HUES48 (cell line): ENCODE measurements around the gene SNX9.
"Not testable (repeated sequence)": the region's sequence is repeated elsewhere in the genome, so short reads cannot be mapped to it uniquely, and the experiment has no call there.

Experiments used
- H3K27ac ChIP-seq: one replicate; pipeline ENCODE4 v1.7.0; 2013; ENCODE audit warnings: low read depth, low read length, inconsistent platforms
- H3K27me3 ChIP-seq: 2 replicates; pipeline ENCODE4 v1.6.1; 2013; ENCODE audit warnings: mild to moderate bottlenecking, low read length; ENCODE audit not compliant: control insufficient read depth, insufficient read depth
- H3K36me3 ChIP-seq: 2 replicates; pipeline ENCODE4 v1.6.1; 2013; ENCODE audit warnings: low read length; ENCODE audit not compliant: control insufficient read depth, insufficient read depth
- H3K4me1 ChIP-seq: 2 replicates; pipeline ENCODE4 v1.6.1; 2013; ENCODE audit warnings: mild to moderate bottlenecking, low read length; ENCODE audit not compliant: control insufficient read depth, insufficient read depth
- H3K4me3 ChIP-seq: 2 replicates; pipeline ENCODE4 v1.5.1; 2013; ENCODE audit warnings: mild to moderate bottlenecking, low read depth, low read length
- H3K9ac ChIP-seq: 2 replicates; pipeline ENCODE4 v1.6.1; 2013; ENCODE audit warnings: mild to moderate bottlenecking, low read depth, low read length, moderate library complexity
- H3K9me3 ChIP-seq: 2 replicates; pipeline ENCODE4 v1.6.1; 2013; ENCODE audit warnings: low read length; ENCODE audit not compliant: control insufficient read depth, insufficient read depth

The SNX9 gene

DNA sequence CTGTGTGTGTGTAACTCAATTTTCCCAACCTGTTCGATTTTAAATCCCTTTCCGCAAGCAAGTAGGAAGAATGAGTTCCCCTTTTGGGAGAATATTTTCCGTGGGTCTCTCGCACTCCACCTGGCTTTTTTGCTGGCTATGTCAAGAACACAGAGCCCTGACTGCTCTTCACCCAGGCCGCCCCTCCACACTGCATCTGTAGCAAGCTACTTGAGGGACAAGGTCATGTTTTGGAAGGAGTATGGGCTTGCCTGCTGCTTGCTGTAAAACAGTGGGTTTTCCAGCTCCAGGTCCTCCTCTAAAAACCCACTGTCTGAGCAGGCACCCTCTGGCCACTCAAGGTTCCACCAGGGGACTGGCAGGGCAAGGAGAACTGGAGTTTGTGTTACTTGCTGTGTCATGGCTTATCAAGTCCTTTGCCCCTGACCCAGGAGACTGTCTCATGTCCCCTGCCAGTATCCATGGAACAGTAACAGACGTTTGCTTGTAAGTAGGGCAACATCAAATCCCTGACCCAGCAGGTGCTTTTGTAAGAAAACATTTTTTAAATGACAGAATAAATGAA is 123.1 kb downstream of the SNX9 start:
- H3K27me3 ChIP-seq: no peaks in the 10 kb centered on the region
- no peaks in the 10 kb centered on the region for H3K9me3 ChIP-seq
- H3K36me3 ChIP-seq: peaks cover 54% of the 10 kb centered on the region
- no peak overlapping the region for H3K27ac ChIP-seq
- H3K4me3 ChIP-seq: no peak overlapping the region
- no peaks in the 10 kb centered on the region for H3K4me1 ChIP-seq
- no peak overlapping the region for H3K9ac ChIP-seq

GRCh38 chr6:157946865-157947532 is 124.0 kb downstream of the SNX9 start:
- Histone ChIP-seq H3K27ac (no peak overlapping the region), H3K27me3 (no peaks in the 10 kb centered on the region), H3K4me1 (no peaks in the 10 kb centered on the region), H3K9ac (no peak overlapping the region), H3K36me3 (peaks cover 46% of the 10 kb centered on the region), H3K9me3 (no peaks in the 10 kb centered on the region), H3K4me3 (no peak overlapping the region)

GRCh38 chr6:157950899-157951298 is 127.9 kb downstream of the SNX9 start:
- not testable (repeated sequence) for H3K27ac ChIP-seq, H3K27me3 ChIP-seq, H3K4me3 ChIP-seq, H3K9ac ChIP-seq, H3K4me1 ChIP-seq, H3K9me3 ChIP-seq, H3K36me3 ChIP-seq

DNA sequence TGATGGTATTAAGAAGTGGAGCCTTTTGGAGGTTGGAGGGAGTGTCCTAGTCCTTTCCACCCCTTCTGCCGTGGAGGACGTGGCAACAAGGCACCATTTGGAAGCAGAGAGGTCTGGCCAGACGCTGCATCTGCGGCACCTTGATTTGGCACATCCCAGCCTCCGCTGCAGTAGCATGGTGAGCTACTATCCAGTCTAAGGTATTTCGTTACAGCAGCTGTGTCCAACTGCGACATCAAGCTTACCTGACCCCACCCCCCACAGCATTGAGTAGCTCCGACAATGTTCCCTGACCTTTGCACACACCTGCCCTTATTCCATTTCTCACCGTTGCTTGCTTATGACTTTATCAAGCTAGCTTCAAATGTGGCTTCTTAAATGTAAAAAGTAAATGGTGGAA is 128.8 kb downstream of the SNX9 start:
- Histone ChIP-seq H3K27ac (no peak overlapping the region), H3K36me3 (no peaks in the 10 kb centered on the region), H3K9me3 (no peaks in the 10 kb centered on the region), H3K9ac (no peak overlapping the region), H3K4me1 (0 out of 2 replicates have a peak, but pooled peaks cover 3% of the 10 kb centered on the region), H3K4me3 (no peak overlapping the region), H3K27me3 (no peaks in the 10 kb centered on the region)

DNA sequence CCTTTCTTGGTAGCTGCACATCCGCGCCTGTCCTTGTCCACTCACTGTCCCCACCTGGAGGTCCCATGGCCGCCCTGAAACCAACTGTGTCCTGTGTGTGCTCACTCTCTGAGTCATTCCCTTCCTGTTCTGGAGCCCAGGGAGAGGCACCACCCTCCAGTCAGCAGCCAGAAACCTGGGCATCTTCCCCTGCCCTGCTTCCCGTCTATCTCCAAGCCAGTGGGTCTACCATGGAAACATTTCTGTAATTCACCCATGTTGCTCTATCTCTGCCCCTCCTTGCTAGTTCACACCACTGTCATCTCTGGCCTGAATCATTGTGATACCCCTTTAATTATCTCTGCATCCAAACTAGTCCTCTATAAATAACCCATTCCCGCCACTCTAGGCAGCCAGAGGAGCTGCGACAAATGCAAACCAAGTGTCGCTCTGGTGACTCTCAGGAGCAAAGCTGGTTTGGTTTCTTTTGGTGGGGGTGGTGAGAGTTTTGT is 129.9 kb downstream of the SNX9 start:
- H3K9me3 ChIP-seq: no peaks in the 10 kb centered on the region; the same call in 1 of the 2 replicates
- H3K36me3 ChIP-seq: no peaks in the 10 kb centered on the region
- no peak overlapping the region for H3K27ac ChIP-seq
- no peaks in the 10 kb centered on the region for H3K27me3 ChIP-seq
- 0 out of 2 replicates have a peak, but pooled peaks cover 3% of the 10 kb centered on the region for H3K4me1 ChIP-seq
- H3K4me3 ChIP-seq: no peak overlapping the region
- no peak overlapping the region for H3K9ac ChIP-seq

DNA sequence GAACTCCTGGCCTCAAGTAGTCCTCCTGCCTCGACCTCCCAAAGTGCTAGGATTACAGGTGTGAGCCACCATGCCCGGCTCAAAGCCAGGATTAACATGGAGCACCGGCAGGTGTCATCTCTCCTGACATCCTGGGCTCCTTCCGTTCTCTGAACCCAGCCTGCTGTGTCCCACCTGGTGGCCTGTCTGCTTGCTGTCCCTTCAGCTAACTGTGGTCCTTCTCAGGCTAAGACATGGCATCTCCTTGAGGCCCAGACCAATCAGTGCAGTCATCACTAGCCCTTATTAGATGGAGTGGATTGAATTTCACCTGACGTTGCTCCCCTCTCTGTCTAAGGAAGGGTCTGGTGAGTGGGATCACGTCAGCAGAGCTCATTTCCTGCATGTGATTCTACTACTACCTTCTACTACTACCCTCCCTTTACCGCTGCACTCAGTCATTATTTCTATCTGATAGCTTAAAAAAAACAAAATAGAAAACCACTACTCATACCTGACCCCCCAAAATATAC is 130.6 kb downstream of the SNX9 start:
- no peaks in the 10 kb centered on the region for H3K36me3 ChIP-seq
- no peaks in the 10 kb centered on the region for H3K27me3 ChIP-seq
- H3K27ac ChIP-seq: peak overlapping the region; percentile 63
- peaks cover 3% of the 10 kb centered on the region; the same call in 1 of the 2 replicates for H3K9me3 ChIP-seq
- H3K9ac ChIP-seq: no peak overlapping the region
- H3K4me3 ChIP-seq: no peak overlapping the region
- 0 out of 2 replicates have a peak, but pooled peaks cover 3% of the 10 kb centered on the region for H3K4me1 ChIP-seq

DNA sequence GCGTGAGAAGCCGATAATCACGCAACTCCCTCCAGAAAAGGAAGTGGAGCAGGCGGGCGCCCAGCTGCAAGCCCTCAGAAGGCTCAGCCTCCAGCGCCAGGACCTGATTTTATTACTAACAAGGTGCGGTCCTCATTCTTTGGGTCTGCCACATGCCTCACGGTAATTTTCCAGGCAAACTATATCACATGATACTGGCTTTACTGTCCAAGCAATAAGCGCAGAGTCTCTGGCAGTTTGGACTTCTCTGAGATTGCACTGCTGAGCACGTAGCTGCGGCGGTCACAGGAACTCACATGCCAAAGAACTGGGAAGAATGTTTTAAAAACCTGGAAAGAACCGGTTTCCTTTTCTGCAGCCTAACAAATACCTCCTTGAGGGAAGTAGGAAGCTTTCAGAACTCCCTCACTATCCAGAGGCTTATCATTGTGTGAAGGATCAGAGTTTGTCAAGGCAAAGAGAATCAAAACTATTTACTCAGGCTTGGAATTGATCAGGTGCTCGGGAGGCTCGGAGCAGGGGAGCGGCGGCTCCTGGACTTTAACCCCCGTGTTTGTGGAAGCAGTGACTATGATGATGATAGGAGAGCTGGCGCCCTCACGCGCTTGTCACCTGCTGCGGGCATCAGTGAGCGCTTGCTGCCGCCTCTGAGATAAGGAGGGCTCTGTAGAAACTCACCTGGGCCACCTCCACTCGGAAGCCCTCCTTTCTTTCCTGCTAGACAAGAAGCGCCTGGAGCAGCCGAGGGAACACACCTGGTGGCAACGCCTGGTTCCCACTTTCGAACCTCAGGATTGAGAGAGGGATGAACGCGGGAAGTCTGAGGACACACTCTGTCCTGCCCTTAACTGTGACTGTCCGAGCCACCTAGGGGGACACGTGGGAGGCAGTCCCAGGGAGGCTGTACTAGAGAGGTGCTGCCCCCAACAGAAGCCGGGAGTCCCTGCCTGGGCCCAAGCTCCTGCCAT is 131.4 kb downstream of the SNX9 start:
- H3K4me3 ChIP-seq: no peak overlapping the region
- H3K27me3 ChIP-seq: no peaks in the 10 kb centered on the region
- H3K4me1 ChIP-seq: 0 out of 2 replicates have a peak, but pooled peaks cover 3% of the 10 kb centered on the region
- peaks cover 7% of the 10 kb centered on the region for H3K9me3 ChIP-seq
- no peaks in the 10 kb centered on the region for H3K36me3 ChIP-seq
- H3K9ac ChIP-seq: no peak overlapping the region
- H3K27ac ChIP-seq: peak overlapping the region; percentile 63

DNA sequence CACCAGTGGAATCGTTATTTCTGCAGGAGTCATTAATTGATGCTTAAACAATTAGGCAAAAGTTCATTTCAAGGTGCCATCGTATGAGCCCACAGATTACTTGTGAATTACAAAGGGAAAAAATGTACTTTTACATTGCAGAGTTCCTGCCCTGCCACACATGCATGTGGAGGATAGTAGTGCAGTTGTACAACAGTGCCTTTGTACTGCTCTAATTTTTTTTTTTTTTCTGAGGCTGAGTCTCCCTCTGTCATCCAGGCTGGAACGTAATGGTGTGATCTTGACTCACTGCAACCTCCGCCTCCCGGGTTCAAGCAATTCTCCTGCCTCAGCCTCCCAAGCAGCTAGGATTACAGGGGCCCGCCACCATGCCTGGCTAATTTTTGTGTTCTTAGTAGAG is 132.6 kb downstream of the SNX9 start:
- Histone ChIP-seq H3K4me3 (no peak overlapping the region), H3K4me1 (0 out of 2 replicates have a peak, but pooled peaks cover 3% of the 10 kb centered on the region), H3K9ac (no peak overlapping the region), H3K36me3 (no peaks in the 10 kb centered on the region), H3K27me3 (no peaks in the 10 kb centered on the region), H3K27ac (no peak overlapping the region), H3K9me3 (peaks cover 12% of the 10 kb centered on the region)

- no peaks in the 10 kb centered on the region for H3K36me3 ChIP-seq
- no peak overlapping the region for H3K4me3 ChIP-seq
- H3K9me3 ChIP-seq: peaks cover 12% of the 10 kb centered on the region
- peaks cover 6% of the 10 kb centered on the region for H3K4me1 ChIP-seq
- H3K27me3 ChIP-seq: no peaks in the 10 kb centered on the region
- H3K27ac ChIP-seq: no peak overlapping the region
- no peak overlapping the region for H3K9ac ChIP-seq
Observed at GRCh38 chr6:157956171-157956730, 133.2 kb downstream of the SNX9 start.

DNA sequence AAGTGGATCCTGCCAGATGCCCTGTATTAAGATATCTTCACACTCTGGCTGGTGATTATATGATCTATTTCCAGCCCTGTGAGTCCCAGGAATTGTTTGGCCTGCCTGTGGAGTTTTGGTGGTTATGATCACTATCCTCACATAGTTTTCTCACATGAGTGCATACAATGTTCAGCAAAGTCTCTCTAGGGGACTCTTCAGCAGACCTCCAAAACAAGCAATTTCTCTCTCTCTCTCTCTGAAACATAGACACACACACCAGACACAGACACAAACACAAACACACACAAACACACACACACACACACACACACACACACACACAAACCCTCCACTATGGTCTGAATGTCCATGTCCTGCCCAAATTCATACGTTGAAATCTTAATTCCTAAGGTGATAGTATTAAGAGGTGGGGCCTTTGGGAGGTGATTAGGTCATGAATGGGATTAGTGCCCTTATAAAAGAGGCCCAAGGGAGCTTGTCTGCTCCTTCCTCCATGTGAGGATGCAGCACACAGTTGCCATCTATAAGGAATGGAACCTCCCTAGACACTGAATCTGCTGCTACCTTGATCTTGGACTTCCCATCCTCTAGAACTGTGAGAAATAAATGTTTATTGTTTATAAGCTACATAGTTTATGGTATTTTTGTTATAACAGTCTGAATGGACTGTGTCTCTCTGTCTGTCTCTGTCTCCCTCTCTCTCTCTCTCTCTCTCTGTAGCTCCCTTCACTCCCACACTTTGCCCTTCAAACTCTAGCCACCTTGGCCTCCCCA is 136.6 kb downstream of the SNX9 start:
- Histone ChIP-seq H3K27me3 (no peaks in the 10 kb centered on the region), H3K9ac (no peak overlapping the region), H3K4me1 (peaks cover 11% of the 10 kb centered on the region), H3K9me3 (peaks cover 12% of the 10 kb centered on the region), H3K27ac (no peak overlapping the region), H3K36me3 (no peaks in the 10 kb centered on the region), H3K4me3 (no peak overlapping the region)
